Neural progenitor cell (in vitro differentiated cells): Measurements from ENCODE around the gene CHGA. TPM values are rescaled to one million over a fixed set of nuclear protein-coding genes. Genes with fewer than 3 reads are reported as not detected.

Source experiments
- DNase-seq: peaks from one replicate; pipeline ENCODE4 v3.0.0-alpha.2; 2016; ENCODE audit warnings: low spot score
- H2AFZ ChIP-seq: fragments of 200-600 bp; sonication (generic); replicated peaks from 2 replicates; pipeline ENCODE4 v1.6.1; 2016; ENCODE audit warnings: antibody characterized with exemption
- H3F3A ChIP-seq: fragments of 200-600 bp; sonication (generic); 2 replicates; pipeline ENCODE4 v1.6.1; 2016; ENCODE audit warnings: antibody characterized with exemption, low read depth
- H3K27ac ChIP-seq: fragments of 200-600 bp; sonication (generic); 2 replicates; pipeline ENCODE4 v1.5.1; 2016; ENCODE audit warnings: mild to moderate bottlenecking
- H3K27me3 ChIP-seq: fragments of 200-600 bp; sonication (generic); 2 replicates; pipeline ENCODE4 v1.6.1; 2016; ENCODE audit warnings: mild to moderate bottlenecking, moderate library complexity
- H3K36me3 ChIP-seq: fragments of 200-600 bp; sonication (generic); 2 replicates; pipeline ENCODE4 v1.5.1; 2016
- H3K4me1 ChIP-seq: fragments of 200-600 bp; sonication (generic); 2 replicates; pipeline ENCODE4 v1.6.1; 2016; ENCODE audit warnings: mixed run types
- H3K4me2 ChIP-seq: fragments of 200-600 bp; sonication (generic); 2 replicates; pipeline ENCODE4 v1.6.1; 2016
- H3K4me3 ChIP-seq: fragments of 200-600 bp; sonication (generic); 2 replicates; pipeline ENCODE4 v1.5.1; 2016
- H3K79me2 ChIP-seq: fragments of 200-600 bp; sonication (generic); 2 replicates; pipeline ENCODE4 v1.6.1; 2016; ENCODE audit warnings: low read depth
- H3K9ac ChIP-seq: fragments of 200-600 bp; sonication (generic); 2 replicates; pipeline ENCODE4 v1.6.1; 2016
- H3K9me3 ChIP-seq: fragments of 200-600 bp; sonication (generic); 2 replicates; pipeline ENCODE4 v1.5.1; 2016; ENCODE audit warnings: low read depth
- H4K20me1 ChIP-seq: fragments of 200-600 bp; sonication (generic); 2 replicates; pipeline ENCODE4 v1.6.1; 2016; ENCODE audit warnings: low read depth
- H3K27ac Mint-ChIP-seq: 3 replicates; pipeline ENCODE4 v1.8.0; 2021; ENCODE audit warnings: mixed read lengths
- H3K27me3 Mint-ChIP-seq: 2 replicates; pipeline ENCODE4 v1.8.0; 2022; ENCODE audit warnings: low read depth, mild to moderate bottlenecking, inconsistent platforms, moderate library complexity, mixed read lengths; ENCODE audit not compliant: insufficient read depth
- H3K36me3 Mint-ChIP-seq: 3 replicates; pipeline ENCODE4 v1.8.0; 2021; ENCODE audit warnings: mixed read lengths
- H3K4me1 Mint-ChIP-seq: 3 replicates; pipeline ENCODE4 v1.8.0; 2021; ENCODE audit warnings: mixed read lengths
- H3K4me3 Mint-ChIP-seq: 3 replicates; pipeline ENCODE4 v1.8.0; 2021; ENCODE audit warnings: mild to moderate bottlenecking, moderate library complexity, mixed read lengths
- H3K9me3 Mint-ChIP-seq: 3 replicates; pipeline ENCODE4 v1.8.0; 2020; ENCODE audit warnings: mixed read lengths
- EZH2 ChIP-seq: fragments of 200-600 bp; sonication (generic); IDR thresholded peaks from 2 replicates; pipeline ENCODE4 v1.6.1; 2017; ENCODE audit warnings: antibody characterized with exemption, mild to moderate bottlenecking, moderate library complexity
- EZH2phosphoT487 ChIP-seq: fragments of 200-600 bp; sonication (generic); IDR thresholded peaks from 2 replicates; pipeline ENCODE4 v1.6.1; 2017; ENCODE audit warnings: antibody characterized with exemption
- total RNA-seq: library from RNA; depleted of rRNA; stranded (reverse); fragments of >200 nt; gene quantifications from 2 replicates; pipeline ENCODE4 v1.2.3, GENCODE V29; 2015; ENCODE audit warnings: low replicate concordance
- TF ChIP-seq, protein P1 (sequence below): fragments of 200-600 bp; sonication (generic); IDR thresholded peaks from 2 replicates; pipeline ENCODE4 v1.5.1; 2017; ENCODE audit warnings: antibody characterized with exemption, mild to moderate bottlenecking

Gene CHGA
- total RNA-seq, 1 donor from 2014 or later, result not detected

- peaks cover 9% of the 10 kb centered on the region for H3K27me3 Mint-ChIP-seq
Measured at GRCh38 chr14:92884410-92884809, 38.5 kb upstream of the CHGA start.

GRCh38 chr14:92885279-92886061 is 37.5 kb upstream of the CHGA start:
- H3K27ac Mint-ChIP-seq, result no peak overlapping the region
- no peak for DNase-seq
- no peaks in the 10 kb centered on the region for H3F3A ChIP-seq
- peaks cover 4% of the 10 kb centered on the region for H3K9me3 Mint-ChIP-seq
- peaks cover 9% of the 10 kb centered on the region for H3K27me3 Mint-ChIP-seq
- H3K79me2 ChIP-seq, result no peaks in the 10 kb centered on the region
- no peaks in the 10 kb centered on the region for H3K9me3 ChIP-seq
- H2AFZ ChIP-seq, result no peak overlapping the region
- no peak overlapping the region for H3K4me3 Mint-ChIP-seq
- H3K9ac ChIP-seq, result no peak overlapping the region
- H3K4me1 Mint-ChIP-seq, result no peaks in the 10 kb centered on the region
- H3K4me1 ChIP-seq, result no peaks in the 10 kb centered on the region
- H3K36me3 Mint-ChIP-seq, result no peaks in the 10 kb centered on the region
- H3K27me3 ChIP-seq, result no peaks in the 10 kb centered on the region
- no peak for TF ChIP-seq EZH2
- TF ChIP-seq, protein P1, sequence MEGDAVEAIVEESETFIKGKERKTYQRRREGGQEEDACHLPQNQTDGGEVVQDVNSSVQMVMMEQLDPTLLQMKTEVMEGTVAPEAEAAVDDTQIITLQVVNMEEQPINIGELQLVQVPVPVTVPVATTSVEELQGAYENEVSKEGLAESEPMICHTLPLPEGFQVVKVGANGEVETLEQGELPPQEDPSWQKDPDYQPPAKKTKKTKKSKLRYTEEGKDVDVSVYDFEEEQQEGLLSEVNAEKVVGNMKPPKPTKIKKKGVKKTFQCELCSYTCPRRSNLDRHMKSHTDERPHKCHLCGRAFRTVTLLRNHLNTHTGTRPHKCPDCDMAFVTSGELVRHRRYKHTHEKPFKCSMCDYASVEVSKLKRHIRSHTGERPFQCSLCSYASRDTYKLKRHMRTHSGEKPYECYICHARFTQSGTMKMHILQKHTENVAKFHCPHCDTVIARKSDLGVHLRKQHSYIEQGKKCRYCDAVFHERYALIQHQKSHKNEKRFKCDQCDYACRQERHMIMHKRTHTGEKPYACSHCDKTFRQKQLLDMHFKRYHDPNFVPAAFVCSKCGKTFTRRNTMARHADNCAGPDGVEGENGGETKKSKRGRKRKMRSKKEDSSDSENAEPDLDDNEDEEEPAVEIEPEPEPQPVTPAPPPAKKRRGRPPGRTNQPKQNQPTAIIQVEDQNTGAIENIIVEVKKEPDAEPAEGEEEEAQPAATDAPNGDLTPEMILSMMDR, result no peak
- TF ChIP-seq EZH2phosphoT487, result no peak
- H3K4me2 ChIP-seq, result no peak overlapping the region
- H4K20me1 ChIP-seq, result no peaks in the 10 kb centered on the region
- no peaks in the 10 kb centered on the region for H3K36me3 ChIP-seq
- no peak overlapping the region for H3K27ac ChIP-seq
- no peak overlapping the region for H3K4me3 ChIP-seq

More at GRCh38 chr14:92884410-92884809, 38.5 kb upstream of the CHGA start:
- Histone ChIP-seq H3K79me2 (no peaks in the 10 kb centered on the region), H3K4me3 (no peak overlapping the region), H3K27ac (no peak overlapping the region), H3K36me3 (no peaks in the 10 kb centered on the region), H3F3A (no peaks in the 10 kb centered on the region), H3K4me2 (no peak overlapping the region), H3K9ac (no peak overlapping the region), H3K27me3 (no peaks in the 10 kb centered on the region), H3K9me3 (no peaks in the 10 kb centered on the region), H2AFZ (no peak overlapping the region), H3K4me1 (peaks cover 4% of the 10 kb centered on the region), H4K20me1 (no peaks in the 10 kb centered on the region)
- Mint-ChIP-seq H3K27ac (no peak overlapping the region), H3K4me1 (no peaks in the 10 kb centered on the region), H3K4me3 (no peak overlapping the region), H3K9me3 (no peaks in the 10 kb centered on the region), H3K36me3 (no peaks in the 10 kb centered on the region)
- DNase-seq, result no peak
- TF ChIP-seq EZH2phosphoT487, result no peak
- no peak for TF ChIP-seq EZH2
- TF ChIP-seq, protein P1, result no peak

GRCh38 chr14:92886337-92886736 is 36.6 kb upstream of the CHGA start:
- no peaks in the 10 kb centered on the region for H3K79me2 ChIP-seq
- no peak overlapping the region for H2AFZ ChIP-seq
- no peak overlapping the region for H3K4me3 Mint-ChIP-seq
- H3K36me3 Mint-ChIP-seq, result no peaks in the 10 kb centered on the region
- peaks cover 9% of the 10 kb centered on the region for H3K27me3 Mint-ChIP-seq
- no peaks in the 10 kb centered on the region for H3F3A ChIP-seq
- H3K9ac ChIP-seq, result no peak overlapping the region
- H4K20me1 ChIP-seq, result no peaks in the 10 kb centered on the region
- no peak overlapping the region for H3K27ac Mint-ChIP-seq
- H3K27ac ChIP-seq, result no peak overlapping the region
- H3K27me3 ChIP-seq, result no peaks in the 10 kb centered on the region
- no peak for TF ChIP-seq EZH2phosphoT487
- peaks cover 4% of the 10 kb centered on the region for H3K9me3 Mint-ChIP-seq
- no peak overlapping the region for H3K4me3 ChIP-seq
- no peak overlapping the region for H3K4me2 ChIP-seq
- no peaks in the 10 kb centered on the region for H3K9me3 ChIP-seq
- DNase-seq, result no peak
- H3K4me1 Mint-ChIP-seq, result peaks cover 4% of the 10 kb centered on the region
- no peaks in the 10 kb centered on the region for H3K4me1 ChIP-seq
- no peaks in the 10 kb centered on the region for H3K36me3 ChIP-seq

DNA sequence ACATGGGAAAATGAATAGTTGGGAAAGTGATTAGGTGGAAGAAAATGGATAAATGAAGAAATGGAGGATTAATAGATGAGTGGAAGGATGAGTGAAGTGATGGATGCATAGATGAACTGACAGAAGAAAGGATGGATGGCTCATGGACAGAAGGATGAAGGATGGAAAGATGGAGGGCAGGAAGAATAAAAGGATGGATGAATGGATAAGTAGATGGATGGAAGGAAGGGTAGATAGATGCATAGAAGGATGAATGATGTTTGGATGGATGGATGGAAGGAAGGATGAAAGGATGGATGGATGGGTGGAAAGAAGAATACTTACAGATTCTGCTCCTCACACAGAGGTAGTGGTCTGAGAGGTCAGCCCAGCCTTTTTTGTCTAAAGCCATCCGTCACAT is 35.8 kb upstream of the CHGA start:
- no peak overlapping the region for H3K4me3 Mint-ChIP-seq
- no peak overlapping the region for H3K27ac Mint-ChIP-seq
- peaks cover 5% of the 10 kb centered on the region for H3K4me1 Mint-ChIP-seq
- Histone ChIP-seq H3K4me2 (no peak overlapping the region), H3K27ac (no peak overlapping the region), H3K27me3 (no peaks in the 10 kb centered on the region), H3K4me1 (no peaks in the 10 kb centered on the region), H3K9ac (no peak overlapping the region), H3K4me3 (no peak overlapping the region), H3K79me2 (no peaks in the 10 kb centered on the region), H3F3A (no peaks in the 10 kb centered on the region), H3K9me3 (no peaks in the 10 kb centered on the region), H3K36me3 (no peaks in the 10 kb centered on the region), H2AFZ (no peak overlapping the region), H4K20me1 (no peaks in the 10 kb centered on the region)
- no peak for TF ChIP-seq EZH2phosphoT487
- no peaks in the 10 kb centered on the region for H3K36me3 Mint-ChIP-seq
- H3K27me3 Mint-ChIP-seq, result peaks cover 9% of the 10 kb centered on the region
- DNase-seq, result no peak
- peaks cover 6% of the 10 kb centered on the region for H3K9me3 Mint-ChIP-seq
